ENCODE data around the gene MBNL1.

GRCh38 chr3:152232001-152232400, 36.7 kb upstream of the MBNL1 start:
- TF ChIP-seq GATA2 (IDR thresholded peaks at IDR 0.05; ENCODE audit: insufficient read depth, insufficient read length, low read depth, low read length) (no peak), EZH2 (IDR thresholded peaks at IDR 0.05; ENCODE audit: borderline replicate concordance, low read depth, low read length, severe bottlenecking) (no peak), CTCF (IDR thresholded peaks at IDR 0.05; ENCODE audit: extremely low read depth in 1 of 2, insufficient read depth in 1 of 2, low read depth in 1 of 2, low read length in 2 of 2) (no peak), JUN (IDR thresholded peaks at IDR 0.05; ENCODE audit: borderline replicate concordance, insufficient read depth, insufficient read length, low read depth) (no peak), POLR2A (IDR thresholded peaks at IDR 0.05; ENCODE audit: low read depth, low read length) (no peak), POLR2AphosphoS5 (IDR thresholded peaks at IDR 0.05; ENCODE audit: insufficient read depth, low read depth, low read length) (no peak), MYC (IDR thresholded peaks at IDR 0.05; ENCODE audit: low read depth, low read length) (no peak)
